Right atrium auricular region (tissue), 2 donors: ENCODE measurements around the gene UBE2N. TPM values are rescaled to one million over a fixed set of nuclear protein-coding genes. Genes with fewer than 3 reads are reported as not detected.
"Not testable (repeated sequence)": the region's sequence is repeated elsewhere in the genome, so short reads cannot be mapped to it uniquely, and the experiment has no call there.

ENCODE experiments used
- DNase-seq: peaks from one replicate; pipeline ENCODE4 v3.0.0-alpha.2; 2019; ENCODE audit warnings: low spot score
- H3K27ac ChIP-seq, 2 donors: fragments of 200-600 bp; sonication (generic); 1 replicate in 1 of 2; 2 replicates in 1 of 2; pipeline ENCODE4 v1.5.1; 2016 to 2019
- H3K27me3 ChIP-seq, 2 donors: fragments of 200-600 bp; sonication (generic); one replicate each; pipeline versions ENCODE4 v1.5.1 to v1.6.0; 2017 to 2019
- H3K36me3 ChIP-seq: fragments of 200-600 bp; sonication (generic); one replicate; pipeline ENCODE4 v1.5.1; 2016
- H3K4me1 ChIP-seq, 2 donors: fragments of 200-600 bp; sonication (generic); one replicate each; pipeline versions ENCODE4 v1.5.1 to v1.6.0; 2017 to 2019
- H3K4me3 ChIP-seq, 2 donors: fragments of 200-600 bp; sonication (generic); 1 replicate in 1 of 2; 2 replicates in 1 of 2; pipeline ENCODE4 v1.5.1; 2017 to 2019; ENCODE audit warnings: mild to moderate bottlenecking in 1 of 2, moderate library complexity in 1 of 2
- H3K9me3 ChIP-seq, 2 donors: fragments of 200-600 bp; sonication (generic); one replicate each; pipeline ENCODE4 v1.5.1; 2019
- CTCF ChIP-seq, 2 donors: fragments of 200-600 bp; sonication (generic); IDR thresholded peaks; one replicate each; pipeline ENCODE4 v1.5.1; 2019; ENCODE audit warnings: antibody characterized with exemption in 2 of 2
- total RNA-seq, 2 donors: library from RNA; depleted of rRNA; stranded (reverse); fragments of >200 nt; gene quantifications; one replicate each; pipeline ENCODE4 v1.1.0, GENCODE V29; 2016

UBE2N gene
- total RNA-seq, 2 donors from 2014 or later = 30.2 to 41.5 TPM

DNA sequence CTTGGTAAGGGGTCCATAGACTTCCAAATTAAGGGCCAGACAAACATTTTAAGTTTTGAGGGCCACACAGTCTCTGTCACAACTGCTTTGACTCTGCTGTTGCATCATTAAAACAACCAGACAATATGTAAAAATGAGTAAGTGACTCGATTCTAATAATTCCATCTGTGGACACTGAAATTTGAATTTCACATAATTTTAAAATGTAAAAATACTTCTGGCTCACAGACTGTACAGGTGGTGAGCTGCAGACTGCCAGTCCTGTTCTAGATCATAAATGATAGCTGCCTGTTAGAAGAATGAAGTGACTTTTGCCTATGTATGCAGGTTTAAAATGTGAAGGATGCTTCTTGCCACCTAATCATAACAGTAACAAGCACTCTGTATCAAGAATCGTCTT, 48.3 kb downstream of the UBE2N start:
- Histone ChIP-seq H3K4me3 (no peak overlapping the region), H3K27ac (no peak overlapping the region), H3K27me3 (no peaks in the 10 kb centered on the region), H3K9me3 (no peaks in the 10 kb centered on the region), H3K36me3 (peaks cover 35% of the 10 kb centered on the region), H3K4me1 (peaks cover 0 to 38% of the 10 kb centered on the region in 2 donors)
- TF ChIP-seq CTCF (IDR thresholded peaks at IDR 0.05) = no peak
- DNase-seq = no peak

DNA sequence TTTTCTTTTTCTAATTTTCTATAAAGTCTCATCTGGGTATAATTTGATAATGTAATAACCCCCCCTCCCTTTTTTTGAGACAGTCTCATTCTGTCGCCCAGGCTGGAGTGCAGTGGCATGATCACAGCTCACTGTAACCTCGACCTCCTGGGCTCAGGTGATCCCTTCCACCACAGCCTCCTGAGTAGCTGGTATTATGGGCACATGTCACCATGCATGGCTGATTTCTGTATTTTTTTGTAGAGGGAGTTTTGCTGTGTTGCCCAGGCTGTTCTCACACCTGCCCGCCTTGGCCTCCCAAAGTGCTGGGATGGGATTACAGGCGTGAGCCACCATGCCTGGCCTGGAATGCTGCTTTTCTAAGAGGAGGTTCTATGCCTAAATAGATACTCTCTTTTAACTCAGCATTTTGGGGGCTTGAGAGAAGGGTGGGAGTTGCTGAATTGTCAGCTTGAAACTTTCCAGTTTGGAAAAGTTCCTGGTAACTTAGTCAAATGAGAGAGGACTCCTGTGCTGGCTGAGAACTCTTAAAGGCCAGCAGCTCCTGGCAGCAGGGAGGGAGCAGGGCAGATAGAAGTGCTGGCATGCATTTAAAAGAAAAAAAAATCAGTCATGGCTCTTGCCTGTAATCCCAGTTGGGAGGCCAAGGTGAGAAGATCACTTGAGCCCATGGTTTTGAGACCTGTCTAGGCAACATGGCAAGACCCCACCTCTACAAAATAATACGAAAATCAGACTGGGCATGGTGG, 51.0 kb downstream of the UBE2N start:
- no peaks in the 10 kb centered on the region for H3K27me3 ChIP-seq
- H3K4me3 ChIP-seq = no peak overlapping the region
- DNase-seq = no peak
- H3K27ac ChIP-seq = peak overlapping the region; percentile 52 to 64
- TF ChIP-seq CTCF (IDR thresholded peaks at IDR 0.05) = no peak
- H3K9me3 ChIP-seq = no peaks in the 10 kb centered on the region
- peaks cover 0 to 48% of the 10 kb centered on the region in 2 donors for H3K4me1 ChIP-seq
- peaks cover 10% of the 10 kb centered on the region for H3K36me3 ChIP-seq

GRCh38 chr12:93390031-93390430, 51.7 kb downstream of the UBE2N start:
- H3K4me1 ChIP-seq = peaks cover 0 to 55% of the 10 kb centered on the region in 2 donors
- no peak overlapping the region for H3K4me3 ChIP-seq
- H3K27me3 ChIP-seq = no peaks in the 10 kb centered on the region
- peak overlapping the region; percentile 52 to 64 for H3K27ac ChIP-seq
- no peaks in the 10 kb centered on the region for H3K9me3 ChIP-seq
- peaks cover 4% of the 10 kb centered on the region for H3K36me3 ChIP-seq
- no peak for DNase-seq
- no peak for TF ChIP-seq CTCF (IDR thresholded peaks at IDR 0.05)

DNA sequence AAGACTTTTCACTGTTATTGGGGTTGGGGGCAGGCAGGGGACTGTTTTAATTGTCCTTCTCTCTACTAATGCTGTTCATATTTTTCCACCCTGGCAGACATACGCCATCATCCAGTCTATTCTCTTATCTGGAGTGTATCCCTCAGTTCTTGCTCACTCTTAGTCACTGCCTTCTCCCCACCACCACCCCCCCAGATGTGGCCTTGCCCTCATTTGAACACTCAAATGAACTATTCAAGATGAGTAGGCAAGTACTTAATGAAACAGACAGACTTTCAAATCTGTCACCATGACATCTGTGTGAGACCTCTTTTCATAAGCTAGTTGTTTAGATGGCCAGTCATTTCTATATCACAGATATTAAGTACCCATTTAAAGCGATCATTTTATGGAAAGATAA, 54.0 kb downstream of the UBE2N start:
- Histone ChIP-seq H3K4me1 (peaks cover 0 to 66% of the 10 kb centered on the region in 2 donors), H3K9me3 (no peaks in the 10 kb centered on the region), H3K36me3 (peaks cover 4% of the 10 kb centered on the region), H3K27me3 (no peaks in the 10 kb centered on the region), H3K4me3 (no peak overlapping the region), H3K27ac (peak overlapping the region in 1 of 2 donors; percentile 30)
- DNase-seq = no peak
- no peak for TF ChIP-seq CTCF (IDR thresholded peaks at IDR 0.05)

DNA sequence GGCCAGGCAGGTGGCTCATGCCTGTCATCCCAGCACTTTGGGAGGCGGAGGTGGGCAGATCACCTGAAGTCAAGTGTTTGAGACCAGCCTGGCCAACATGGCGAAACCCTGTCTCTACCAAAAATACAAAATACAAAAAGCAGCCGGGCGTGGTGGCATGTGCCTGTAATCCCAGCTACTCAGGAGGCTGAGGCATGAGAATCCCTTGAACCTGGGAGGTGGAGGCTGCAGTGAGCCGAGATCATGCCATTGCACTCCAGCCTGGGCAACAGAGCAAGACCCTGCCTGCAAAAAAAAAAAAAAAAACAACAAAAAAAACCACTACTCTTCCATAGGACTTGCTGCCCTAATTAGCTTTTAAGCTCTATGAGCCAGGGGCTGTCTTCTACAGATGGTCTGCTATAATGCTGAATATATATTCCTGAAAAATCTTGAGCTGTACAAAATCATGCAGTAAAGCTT, 59.7 kb downstream of the UBE2N start:
- Histone ChIP-seq H3K4me3 (peak overlapping the region; percentile 72 to 90), H3K4me1 (peaks cover 0 to 75% of the 10 kb centered on the region in 2 donors), H3K27ac (peak overlapping the region; percentile 92 to 98)
- not testable (repeated sequence) for H3K36me3 ChIP-seq, H3K27me3 ChIP-seq, H3K9me3 ChIP-seq
- peak; percentile 58 for DNase-seq

DNA sequence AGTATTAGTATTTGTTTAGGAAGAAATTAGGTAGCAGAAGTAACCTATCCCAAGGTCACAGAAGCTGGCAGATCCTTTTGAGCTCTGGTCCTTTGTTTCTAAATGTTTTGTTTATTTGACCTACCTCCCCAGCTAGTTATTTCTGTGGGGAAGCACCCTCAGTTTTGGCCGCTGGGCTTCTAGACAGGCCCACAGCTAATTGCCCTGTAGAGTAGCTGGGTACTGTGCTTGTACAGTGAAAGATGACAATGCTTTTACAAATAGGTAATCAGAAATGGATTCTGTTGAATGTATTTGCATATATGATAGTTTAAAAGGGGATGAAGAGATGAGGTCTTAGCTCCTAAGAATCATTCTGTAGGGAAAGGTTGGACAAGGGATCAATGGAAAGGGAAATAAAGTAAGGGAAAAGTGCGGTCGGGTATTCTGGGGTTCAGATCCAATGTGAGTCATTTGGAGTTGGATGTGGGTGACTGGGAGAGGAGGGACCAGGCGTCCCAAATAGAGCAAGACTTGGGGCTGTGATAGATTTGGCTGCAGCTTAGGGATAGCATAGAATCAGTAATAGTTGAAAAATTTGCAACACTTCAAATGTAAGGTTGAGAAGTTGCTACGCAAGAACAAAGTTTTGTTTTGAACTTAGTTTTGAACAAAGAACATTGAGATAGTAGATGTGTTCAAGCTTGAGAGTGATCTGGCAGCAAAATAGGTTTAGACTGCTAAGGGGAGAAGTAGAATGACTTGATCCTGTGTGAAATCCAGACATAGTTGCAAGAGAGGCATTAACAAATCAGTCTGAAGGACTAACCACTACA, 60.4 kb downstream of the UBE2N start:
- peaks cover 0 to 76% of the 10 kb centered on the region in 2 donors for H3K4me1 ChIP-seq
- no peak for TF ChIP-seq CTCF (IDR thresholded peaks at IDR 0.05)
- DNase-seq = peak; percentile 28

More for the DNA sequence above, 60.4 kb downstream of the UBE2N start:
- H3K9me3 ChIP-seq = no peaks in the 10 kb centered on the region
- H3K4me3 ChIP-seq = peak overlapping the region; percentile 72 to 90
- H3K27me3 ChIP-seq = no peaks in the 10 kb centered on the region
- H3K36me3 ChIP-seq = peaks cover 4% of the 10 kb centered on the region
- peak overlapping the region; percentile 92 to 98 for H3K27ac ChIP-seq
